ENCODE measurements around the gene ADO. TPM values are rescaled to one million over a fixed set of nuclear protein-coding genes. Genes with fewer than 3 reads are reported as not detected.

Gene ADO
- total and polyA plus RNA-seq, 2 experiments from 2014 or later: 12.6 to 48.3 TPM

- Mint-ChIP-seq H3K36me3 (ENCODE audit: low read depth) (no peaks in the 10 kb centered on the region), H3K4me1 (no peaks in the 10 kb centered on the region; the same call in 2 of the 3 replicates), H3K9me3 (no peaks in the 10 kb centered on the region; the same call in 2 of the 3 replicates), H3K27me3 (ENCODE audit: insufficient read depth, low read depth, poor library complexity) (peaks cover 1% of the 10 kb centered on the region), H3K27ac (no peak overlapping the region), H3K4me3 (no peak overlapping the region)
- H3K4me3 ChIP-seq: no peak overlapping the region
- ATAC-seq: peak; percentile 64
- no peak overlapping the region for H3K4me2 ChIP-seq
- H4K20me1 ChIP-seq (replicated peaks; ENCODE audit: insufficient read depth): no peaks in the 10 kb centered on the region
- H3K27me3 ChIP-seq (ENCODE audit: insufficient read depth): no peaks in the 10 kb centered on the region
- DNase-seq (ENCODE audit: low spot score): peak; percentile 78
- no peak overlapping the region for H3K27ac ChIP-seq (ENCODE audit: low read depth)
- H3K4me1 ChIP-seq (ENCODE audit: insufficient read depth): no peaks in the 10 kb centered on the region
- TF ChIP-seq CTCF (conservative IDR thresholded peaks at IDR 0.05; ENCODE audit: low read depth in 2 of 2) (peak; percentile 81 to 84), ETS1 (IDR thresholded peaks at IDR 0.05) (no peak)
- no peaks in the 10 kb centered on the region for H3K79me2 ChIP-seq (replicated peaks; ENCODE audit: insufficient read depth)
- no peaks in the 10 kb centered on the region for H3F3A ChIP-seq (replicated peaks; ENCODE audit: low read depth)
- no peak overlapping the region for H2AFZ ChIP-seq
- no peaks in the 10 kb centered on the region for H3K9me2 ChIP-seq (ENCODE audit: insufficient read depth)
- no peaks in the 10 kb centered on the region; the same call in 1 of the 2 replicates for H3K36me3 ChIP-seq (ENCODE audit: insufficient read depth)
Measured at GRCh38 chr10:62851442-62851841, 46.9 kb downstream of the ADO start.

GRCh38 chr10:62852961-62853702 lies 48.6 kb downstream of the ADO start:
- Histone ChIP-seq H2AFZ (peak overlapping the region; percentile 52; the same call in 1 of the 2 replicates), H3F3A (replicated peaks; ENCODE audit: low read depth) (no peaks in the 10 kb centered on the region), H3K4me3 (no peak overlapping the region), H3K27me3 (ENCODE audit: insufficient read depth) (no peaks in the 10 kb centered on the region), H3K27ac (ENCODE audit: low read depth) (no peak overlapping the region), H3K79me2 (replicated peaks; ENCODE audit: insufficient read depth) (no peaks in the 10 kb centered on the region), H3K36me3 (ENCODE audit: insufficient read depth) (no peaks in the 10 kb centered on the region; the same call in 1 of the 2 replicates), H4K20me1 (replicated peaks; ENCODE audit: insufficient read depth) (no peaks in the 10 kb centered on the region), H3K9me2 (ENCODE audit: insufficient read depth) (no peaks in the 10 kb centered on the region), H3K4me2 (no peak overlapping the region), H3K4me1 (ENCODE audit: insufficient read depth) (no peaks in the 10 kb centered on the region)
- Mint-ChIP-seq H3K36me3 (ENCODE audit: low read depth) (no peaks in the 10 kb centered on the region), H3K27me3 (ENCODE audit: insufficient read depth, low read depth, poor library complexity) (peaks cover 1% of the 10 kb centered on the region), H3K4me1 (no peaks in the 10 kb centered on the region; the same call in 2 of the 3 replicates), H3K9me3 (no peaks in the 10 kb centered on the region), H3K27ac (no peak overlapping the region), H3K4me3 (no peak overlapping the region)
- ATAC-seq (no peak), DNase-seq (ENCODE audit: low spot score) (no peak)
- TF ChIP-seq CTCF (conservative IDR thresholded peaks at IDR 0.05; ENCODE audit: low read depth in 2 of 2) (no peak), NANOG (IDR thresholded peaks at IDR 0.05; ENCODE audit: borderline replicate concordance) (no peak), CREB1 (CRISPR knock-in tag; IDR thresholded peaks at IDR 0.05; ENCODE audit: low read depth) (no peak), STAT1 (IDR thresholded peaks at IDR 0.05; ENCODE audit: unreplicated experiment) (no peak), ETS1 (IDR thresholded peaks at IDR 0.05) (no peak), JUNB (IDR thresholded peaks at IDR 0.05; ENCODE audit: unreplicated experiment) (no peak), ZNF331 (CRISPR knock-in tag; IDR thresholded peaks at IDR 0.05; ENCODE audit: low read depth) (no peak), EZH2 (IDR thresholded peaks at IDR 0.05; ENCODE audit: low read depth, unreplicated experiment) (no peak), REST (IDR thresholded peaks at IDR 0.05; ENCODE audit: unreplicated experiment) (no peak)

Measured in GM23338 (cell line).